ENCODE results near the gene ERP27.

GRCh38 chr12:14963520-14963919, 25.2 kb upstream of the ERP27 start:
- TF ChIP-seq, protein P1, sequence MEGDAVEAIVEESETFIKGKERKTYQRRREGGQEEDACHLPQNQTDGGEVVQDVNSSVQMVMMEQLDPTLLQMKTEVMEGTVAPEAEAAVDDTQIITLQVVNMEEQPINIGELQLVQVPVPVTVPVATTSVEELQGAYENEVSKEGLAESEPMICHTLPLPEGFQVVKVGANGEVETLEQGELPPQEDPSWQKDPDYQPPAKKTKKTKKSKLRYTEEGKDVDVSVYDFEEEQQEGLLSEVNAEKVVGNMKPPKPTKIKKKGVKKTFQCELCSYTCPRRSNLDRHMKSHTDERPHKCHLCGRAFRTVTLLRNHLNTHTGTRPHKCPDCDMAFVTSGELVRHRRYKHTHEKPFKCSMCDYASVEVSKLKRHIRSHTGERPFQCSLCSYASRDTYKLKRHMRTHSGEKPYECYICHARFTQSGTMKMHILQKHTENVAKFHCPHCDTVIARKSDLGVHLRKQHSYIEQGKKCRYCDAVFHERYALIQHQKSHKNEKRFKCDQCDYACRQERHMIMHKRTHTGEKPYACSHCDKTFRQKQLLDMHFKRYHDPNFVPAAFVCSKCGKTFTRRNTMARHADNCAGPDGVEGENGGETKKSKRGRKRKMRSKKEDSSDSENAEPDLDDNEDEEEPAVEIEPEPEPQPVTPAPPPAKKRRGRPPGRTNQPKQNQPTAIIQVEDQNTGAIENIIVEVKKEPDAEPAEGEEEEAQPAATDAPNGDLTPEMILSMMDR (IDR thresholded peaks at IDR 0.05) = no peak
- TF ChIP-seq POLR2AphosphoS5 (IDR thresholded peaks at IDR 0.05) (no peak), POLR2A (IDR thresholded peaks at IDR 0.05) (no peak), EP300 (IDR thresholded peaks at IDR 0.05) (no peak)
